ENCODE results near the gene ZNF609.

ZNF609 gene

DNA sequence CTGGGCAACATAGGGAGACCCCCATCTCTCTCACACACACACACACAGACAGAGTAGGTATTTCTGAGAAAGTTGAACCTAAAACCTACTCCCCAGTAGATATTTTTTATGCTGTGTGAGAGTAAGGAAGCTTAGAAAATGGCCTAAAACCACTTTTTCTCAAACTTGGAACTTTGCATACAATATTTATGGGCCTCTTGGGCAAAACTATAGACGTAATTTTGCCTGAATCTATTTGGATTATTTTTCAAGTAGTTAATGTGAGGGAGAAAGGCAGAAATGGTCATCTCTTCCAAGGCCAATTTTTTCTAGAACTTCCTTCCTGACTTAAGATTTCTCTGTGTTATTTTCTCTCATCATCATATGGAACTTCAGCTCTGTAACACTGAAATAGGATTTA, 81.7 kb downstream of the ZNF609 start:
- no peak for DNase-seq

DNA sequence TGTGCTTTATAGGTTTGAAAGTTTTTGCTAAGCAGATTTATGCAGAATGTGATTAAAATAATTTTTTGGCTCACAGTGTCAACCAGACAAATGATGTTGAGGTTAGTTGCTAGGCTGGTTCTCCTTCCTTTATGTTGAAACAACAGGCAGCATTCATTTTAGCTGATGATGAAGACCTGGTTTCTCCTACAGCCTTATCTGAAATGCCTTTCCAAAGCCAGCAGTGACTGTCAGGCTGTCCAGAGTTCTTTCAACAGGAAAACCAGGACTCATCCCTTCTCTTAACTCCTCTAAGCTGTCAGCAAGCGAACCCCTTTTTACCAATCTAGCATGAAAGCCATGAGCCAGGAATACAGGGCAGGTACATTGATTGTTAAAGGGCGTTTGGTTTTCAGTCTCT, 84.1 kb downstream of the ZNF609 start:
- no peak for DNase-seq

DNA sequence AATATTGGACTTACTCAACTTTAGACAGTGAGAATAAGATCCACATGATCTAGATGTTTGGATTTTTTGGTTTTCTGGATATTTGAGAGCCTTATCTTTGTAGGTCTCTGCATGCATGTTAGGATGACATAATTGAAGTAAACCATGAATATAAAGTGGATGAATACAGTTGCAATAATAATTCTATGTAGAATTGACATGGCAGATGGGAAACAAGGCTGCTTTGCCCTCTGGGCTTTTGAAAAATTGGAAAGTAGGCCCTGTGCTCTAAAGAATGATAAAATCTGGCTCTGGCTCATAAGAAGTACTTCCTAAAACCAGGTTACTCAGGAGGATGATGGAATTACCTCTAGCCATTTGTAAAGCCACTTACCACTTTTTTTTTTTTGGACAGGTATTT, 86.9 kb downstream of the ZNF609 start:
- no peak for DNase-seq

DNA sequence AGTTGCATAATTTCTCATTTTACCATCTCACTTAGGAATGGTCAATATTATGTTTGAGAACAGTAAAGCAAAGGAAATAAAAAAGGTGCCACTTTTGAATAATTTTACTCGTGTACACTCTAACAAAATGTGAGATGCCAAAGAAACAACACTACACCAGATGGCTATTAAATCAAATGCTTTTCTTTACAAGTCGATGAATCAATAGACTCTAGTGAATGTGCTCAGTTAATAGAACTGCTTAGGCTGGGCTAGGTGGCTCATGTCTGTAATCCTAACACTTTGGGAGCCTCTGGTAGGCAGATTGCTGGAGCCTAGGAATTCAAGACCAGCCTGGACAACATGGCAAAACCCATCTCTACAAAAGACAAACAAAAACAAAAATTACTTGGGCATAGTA, 87.9 kb downstream of the ZNF609 start:
- DNase-seq = no peak

DNA sequence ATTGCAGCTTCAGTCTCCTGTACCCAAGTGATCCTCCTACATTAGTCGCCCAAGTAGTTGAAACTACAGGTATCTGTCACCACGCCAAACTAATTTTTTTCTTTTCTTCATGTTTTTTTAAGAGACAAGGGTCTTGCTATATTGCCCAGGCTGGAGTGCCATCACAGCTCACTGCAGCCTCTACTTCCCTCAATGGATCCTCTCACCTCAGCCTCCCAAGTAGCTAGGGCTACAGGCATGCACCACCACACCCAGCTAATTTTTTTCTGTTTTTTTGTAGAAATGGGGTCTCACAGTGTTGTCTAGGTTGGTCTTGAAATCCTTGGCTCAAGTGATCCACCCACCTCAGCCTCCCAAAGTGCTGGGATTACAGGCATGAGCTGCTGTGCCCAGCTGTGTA, 89.5 kb downstream of the ZNF609 start:
- no peak for DNase-seq

DNA sequence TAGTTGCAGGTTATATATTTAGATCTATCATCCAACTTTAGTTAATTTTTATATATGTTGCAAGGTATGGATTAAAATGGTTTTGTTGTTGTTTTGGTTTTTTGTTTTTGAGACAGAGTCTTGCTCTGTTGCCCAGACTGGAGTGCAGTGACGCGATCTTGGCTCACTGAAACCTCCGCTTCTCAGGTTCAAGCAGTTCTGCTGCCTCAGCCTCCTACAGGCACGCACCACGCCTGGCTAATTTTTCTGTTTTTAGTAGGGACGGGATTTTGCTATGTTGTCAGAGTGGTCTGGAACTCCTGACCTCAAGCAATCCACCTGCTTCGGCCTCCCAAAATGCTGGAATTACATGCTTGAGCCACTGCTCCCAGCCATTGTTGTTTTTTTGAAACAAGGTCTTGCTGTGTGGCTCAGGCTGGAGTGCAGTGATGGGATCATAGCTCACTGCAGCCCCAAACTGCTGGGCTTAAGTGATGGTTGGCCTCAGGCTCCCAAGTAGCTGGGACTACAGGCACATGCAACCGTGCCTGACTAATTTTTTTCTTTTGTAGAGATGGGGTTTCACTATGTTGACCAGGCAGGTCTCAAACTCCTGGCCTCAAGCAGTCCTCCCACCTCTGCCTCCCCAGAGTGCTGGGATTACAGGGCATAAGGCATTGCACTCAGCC, 92.0 kb downstream of the ZNF609 start:
- DNase-seq = no peak

DNA sequence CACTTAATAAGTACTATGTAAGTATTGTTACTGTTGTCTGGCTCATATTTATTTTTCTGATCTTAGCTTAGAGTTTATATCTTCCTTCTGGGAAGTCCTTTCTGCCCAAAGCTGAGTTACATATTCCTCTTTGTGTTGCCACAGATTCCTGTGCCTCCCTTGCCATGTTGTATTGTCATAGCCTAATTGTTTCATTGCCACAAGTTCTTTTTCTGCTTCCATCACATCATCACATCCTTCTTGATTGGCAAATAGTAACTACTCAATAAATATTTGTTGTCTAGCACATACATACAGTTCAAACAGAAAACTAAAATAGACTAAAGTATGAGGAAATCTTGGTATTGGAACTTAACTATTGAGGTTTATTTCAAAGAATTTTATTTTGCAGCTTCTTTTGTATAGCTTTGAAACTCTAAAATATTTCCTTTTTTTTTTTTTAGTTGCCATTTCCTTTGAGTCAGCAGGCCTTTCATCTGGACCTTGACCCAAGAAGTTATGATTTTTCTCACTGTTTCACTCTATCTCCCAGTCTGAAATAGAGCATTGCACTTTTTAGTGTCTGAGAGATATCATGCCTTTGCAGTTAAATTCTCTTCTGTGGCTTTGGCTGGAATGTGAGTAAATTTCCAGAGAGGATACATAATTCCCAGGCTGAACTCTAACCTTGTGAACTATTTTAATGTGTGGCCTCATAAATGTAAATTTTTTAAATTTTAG, 98.2 kb downstream of the ZNF609 start:
- no peak for DNase-seq

DNA sequence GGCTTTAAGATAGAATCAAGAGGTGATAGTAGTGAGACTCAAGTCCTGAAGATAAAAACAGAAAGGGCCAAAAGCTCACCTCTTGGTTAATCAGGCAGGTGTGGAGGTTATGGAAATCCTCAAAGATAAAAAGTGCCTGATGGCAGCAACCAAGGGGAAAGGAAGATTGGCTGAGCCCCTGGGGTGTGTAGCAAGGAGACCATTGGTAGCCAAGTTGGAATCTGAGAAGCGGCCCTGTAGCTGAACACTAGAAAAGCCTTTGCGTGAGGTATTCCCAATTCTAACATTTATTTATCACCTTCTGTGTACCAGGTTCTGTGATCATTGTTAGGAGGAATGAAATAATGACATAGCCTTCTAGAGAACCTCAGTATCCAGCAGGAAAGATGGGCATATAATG, 98.9 kb downstream of the ZNF609 start:
- DNase-seq = no peak

DNA sequence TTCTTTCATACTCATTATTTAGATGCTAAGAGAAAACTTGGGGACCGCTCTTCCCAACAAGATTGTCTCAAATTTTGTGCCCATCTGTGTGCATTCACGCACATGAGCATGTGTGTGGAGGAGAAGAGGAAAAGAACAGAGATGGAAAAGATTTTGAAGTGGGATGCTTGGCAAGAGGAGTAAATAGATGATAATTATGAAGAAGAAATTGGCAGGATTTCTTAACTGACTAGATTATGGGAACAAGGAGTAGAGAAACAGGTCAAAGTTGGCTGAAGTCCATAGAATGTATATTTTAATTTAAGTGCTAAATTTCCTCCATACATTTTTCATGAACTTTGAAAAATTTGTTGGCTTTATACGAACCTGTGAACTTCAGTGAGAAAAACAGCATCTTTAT, 100.1 kb downstream of the ZNF609 start:
- no peak for DNase-seq

DNA sequence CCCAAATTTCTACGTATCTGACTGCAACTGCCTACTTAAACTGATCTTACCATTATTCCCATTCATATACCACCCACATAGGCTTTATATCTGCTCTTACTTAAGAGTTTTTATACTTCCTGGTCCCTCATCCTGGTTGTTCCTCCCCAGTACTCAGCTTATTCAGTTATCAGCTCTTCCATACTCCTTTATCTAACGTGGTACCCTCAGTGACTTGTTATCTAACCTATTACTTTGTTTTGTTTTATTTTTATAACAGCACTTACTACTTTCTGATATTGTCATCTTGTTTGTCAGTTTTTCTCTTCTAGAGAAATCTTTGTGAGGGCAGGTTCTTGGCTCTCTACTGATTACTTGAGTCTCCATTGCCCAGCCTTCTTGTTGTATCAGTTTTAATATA, 100.6 kb downstream of the ZNF609 start:
- DNase-seq = no peak

DNA sequence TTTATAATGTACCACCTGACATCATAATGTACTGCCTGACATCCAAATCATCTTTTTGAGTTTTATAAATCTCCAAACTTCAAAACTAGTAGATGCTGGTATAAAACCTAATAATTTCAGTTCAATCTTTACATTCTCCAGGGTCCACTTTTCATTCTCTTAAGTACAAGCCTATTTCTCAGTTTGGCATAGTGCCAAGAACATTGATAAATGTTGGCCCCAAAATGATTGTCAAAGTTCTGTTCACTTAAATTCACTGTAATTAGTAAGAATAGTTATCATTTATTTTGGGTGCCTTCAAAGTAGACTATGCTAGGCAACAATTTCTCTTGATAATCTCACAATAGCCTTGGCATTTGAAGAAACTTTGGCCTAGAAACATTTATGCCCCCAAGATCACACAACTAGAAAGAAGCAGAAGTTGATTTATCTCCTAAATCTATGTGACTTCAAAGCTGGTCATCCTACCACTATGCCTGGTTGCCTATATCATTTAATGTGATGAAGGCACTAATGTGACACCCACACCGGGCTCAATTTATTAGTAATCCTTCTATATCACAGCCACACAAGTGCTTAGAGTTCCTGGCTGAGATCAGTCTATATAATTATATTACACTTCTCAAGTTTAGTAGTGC, 101.7 kb downstream of the ZNF609 start:
- no peak for DNase-seq

DNA sequence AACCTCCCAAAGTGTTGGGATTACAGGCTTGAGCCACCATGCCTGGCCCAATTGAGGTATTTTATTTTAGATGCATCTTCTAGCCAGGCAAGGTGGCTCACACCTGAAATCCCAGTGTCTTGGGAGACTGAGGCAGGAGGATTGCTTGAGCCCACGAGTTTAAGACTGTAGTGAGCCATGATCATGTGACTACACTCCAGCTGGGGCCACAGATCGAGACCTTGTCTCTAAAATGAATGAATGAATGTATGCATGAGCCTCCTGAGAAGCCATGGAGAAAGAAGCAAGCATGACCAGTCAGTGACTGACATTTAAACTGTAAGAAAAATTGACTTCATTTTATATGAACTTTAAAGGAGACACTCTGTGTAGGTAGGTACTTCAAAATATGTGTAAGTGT, 105.7 kb downstream of the ZNF609 start:
- no peak for DNase-seq

DNA sequence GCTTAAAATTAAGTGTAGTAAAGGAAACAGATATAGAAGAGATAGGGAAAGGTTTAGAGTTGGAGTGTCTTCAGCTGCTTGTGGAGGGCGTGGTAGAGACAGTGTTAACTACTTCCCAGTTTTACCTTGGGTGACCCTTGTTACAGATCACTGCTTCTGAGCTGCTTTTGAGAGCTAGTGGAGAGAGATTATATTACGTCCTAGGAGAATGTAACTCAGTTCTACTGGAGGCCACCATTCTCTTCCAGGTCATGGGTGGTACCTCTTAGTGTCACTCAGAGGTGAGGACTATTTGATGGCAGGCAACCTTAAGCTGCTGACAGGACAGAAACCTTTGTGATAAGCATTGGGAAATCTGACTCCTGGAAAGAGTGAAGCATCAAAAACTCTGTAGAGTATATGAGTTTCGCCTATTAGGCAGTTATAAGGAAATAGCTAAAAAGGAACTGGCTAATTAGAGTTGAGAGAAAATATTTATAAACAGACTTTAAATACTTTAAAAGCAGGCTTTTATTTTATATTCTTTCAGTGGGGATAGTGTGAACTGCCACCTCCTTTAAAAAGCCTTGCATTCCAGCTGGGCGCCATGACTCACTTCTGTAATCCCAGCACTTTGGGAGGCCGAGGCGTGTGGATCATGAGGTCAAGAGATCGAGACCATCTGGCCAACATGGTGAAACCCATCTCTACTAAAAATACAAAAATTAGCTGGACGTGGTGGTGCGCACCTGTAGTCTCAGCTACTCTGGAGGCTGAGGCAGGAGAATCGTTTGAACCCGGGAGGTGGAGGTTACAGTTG, 106.5 kb downstream of the ZNF609 start:
- no peak for DNase-seq

DNA sequence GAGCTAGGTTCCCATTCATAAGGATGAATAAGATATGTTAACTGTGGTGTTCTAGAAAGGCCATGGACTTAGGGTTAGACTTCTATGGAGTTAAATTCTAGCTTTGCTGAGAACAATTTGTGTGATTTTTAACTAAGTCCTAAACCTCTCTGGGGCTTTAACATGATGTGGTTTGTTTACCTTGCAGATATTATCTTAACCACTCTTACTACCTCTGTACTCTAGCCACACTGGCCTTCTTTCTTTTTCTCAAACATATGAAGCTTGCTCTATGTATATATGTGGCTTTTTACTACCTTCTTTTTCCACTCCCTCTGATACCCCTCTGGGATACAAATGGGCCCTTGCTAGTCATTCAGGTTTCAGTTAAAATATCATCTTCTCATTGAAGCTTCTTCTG, 108.4 kb downstream of the ZNF609 start:
- no peak for DNase-seq

DNA sequence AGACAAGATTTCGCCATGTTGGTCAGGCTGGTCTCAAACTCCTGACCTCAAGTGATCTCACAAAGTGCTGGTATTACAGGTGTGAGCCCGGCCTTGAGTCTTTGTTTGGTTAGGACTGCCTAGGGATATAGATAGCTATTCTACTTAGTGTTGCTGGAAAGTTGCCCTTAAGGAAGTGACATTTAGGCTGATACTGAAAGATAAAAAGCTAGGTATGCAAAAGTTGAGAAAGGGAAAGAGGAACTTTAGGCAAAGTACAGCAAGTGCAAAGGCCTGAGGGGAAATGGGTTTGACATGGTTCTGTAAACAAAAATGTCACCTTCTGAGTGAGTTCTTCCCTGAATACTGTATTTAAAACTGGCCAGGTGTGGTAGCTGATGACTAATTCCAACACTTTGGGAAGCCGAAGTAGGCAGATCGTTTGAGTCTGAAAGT, 111.5 kb downstream of the ZNF609 start:
- DNase-seq = no peak

DNA sequence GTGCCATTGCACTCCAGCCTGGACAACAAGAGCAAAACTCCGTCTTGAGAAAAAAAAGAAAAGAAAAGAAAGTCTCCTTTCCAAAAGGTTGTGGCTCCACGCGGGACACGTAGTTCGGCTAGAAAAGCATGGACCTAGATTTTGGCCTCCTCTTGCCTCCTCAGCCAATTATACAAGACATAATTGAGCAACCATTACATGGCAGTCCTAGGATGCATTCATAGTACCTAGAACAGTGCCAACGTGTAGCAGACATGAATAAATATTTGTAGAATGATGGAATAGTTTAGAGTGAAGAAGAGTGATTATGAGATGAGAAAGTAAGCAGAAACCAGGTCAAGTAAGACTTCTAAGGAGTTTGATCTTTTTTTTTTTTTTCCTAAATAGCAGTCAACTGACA, 112.5 kb downstream of the ZNF609 start:
- no peak for DNase-seq

DNA sequence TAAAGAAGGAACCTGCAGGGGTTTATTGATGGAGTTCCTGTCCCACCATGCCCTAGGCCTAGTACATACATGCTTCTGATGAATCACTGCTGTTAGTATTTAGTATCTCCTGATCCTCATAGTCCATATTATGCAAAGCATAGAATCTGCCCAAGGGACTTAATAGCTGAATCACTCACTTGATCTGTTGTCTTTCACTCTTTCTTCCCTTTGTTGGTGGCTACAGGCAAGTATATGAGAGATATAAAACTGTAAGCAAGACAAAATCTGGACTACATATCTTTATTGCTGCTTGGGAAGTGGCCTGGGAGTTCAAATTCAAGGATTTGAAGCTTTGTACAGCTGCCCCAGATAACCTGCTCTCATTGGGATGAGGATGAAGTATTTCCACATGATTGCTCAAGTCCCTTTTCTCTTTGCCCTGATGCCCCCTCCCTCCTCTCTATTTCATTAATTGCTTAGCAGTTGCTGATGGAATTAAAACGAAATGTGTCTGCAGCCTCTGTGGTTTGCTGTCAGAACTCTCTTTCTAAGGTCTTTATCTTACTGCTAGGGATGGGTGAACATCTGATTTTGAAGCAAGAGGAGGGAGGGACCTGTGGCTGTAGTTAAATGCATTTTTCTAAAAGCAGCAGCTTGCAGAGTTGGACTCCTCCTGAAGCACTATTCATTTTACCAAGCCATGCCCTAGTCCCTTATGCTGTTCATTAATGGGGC, 114.1 kb downstream of the ZNF609 start:
- DNase-seq = no peak

DNA sequence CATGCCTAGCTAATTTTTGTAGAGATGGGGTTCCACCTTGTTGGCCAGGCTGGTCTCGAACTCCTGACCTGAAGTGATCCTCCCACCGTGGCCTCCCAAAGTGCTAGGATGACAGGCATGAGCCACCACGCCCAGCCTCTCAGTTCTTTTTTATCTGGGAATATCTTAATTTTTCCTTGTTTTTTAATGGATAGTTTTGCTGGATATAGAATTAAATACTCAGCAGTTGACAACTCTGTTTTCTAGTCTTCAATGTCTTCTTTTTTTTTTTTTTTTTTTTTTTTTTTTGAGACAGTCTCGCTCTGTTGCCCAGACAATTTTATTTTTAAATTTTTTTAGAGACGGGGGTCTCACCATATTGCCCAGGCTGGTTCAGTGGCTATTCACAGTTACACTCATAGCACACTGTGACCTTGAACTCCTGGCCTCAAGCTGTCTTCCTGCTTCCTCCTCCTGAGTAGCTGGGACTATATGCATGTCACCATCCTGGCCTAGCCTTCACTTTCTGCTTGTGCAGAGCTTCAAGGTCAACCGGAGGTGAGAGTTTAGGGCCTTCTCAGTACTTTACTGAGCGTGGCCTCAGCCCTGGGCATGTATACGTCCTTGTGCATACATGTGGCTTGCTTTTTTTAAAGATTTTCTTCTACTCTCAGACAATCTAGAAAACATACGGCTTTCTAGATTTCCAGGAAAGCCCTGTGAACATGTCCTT, 120.5 kb downstream of the ZNF609 start:
- DNase-seq = no peak

DNA sequence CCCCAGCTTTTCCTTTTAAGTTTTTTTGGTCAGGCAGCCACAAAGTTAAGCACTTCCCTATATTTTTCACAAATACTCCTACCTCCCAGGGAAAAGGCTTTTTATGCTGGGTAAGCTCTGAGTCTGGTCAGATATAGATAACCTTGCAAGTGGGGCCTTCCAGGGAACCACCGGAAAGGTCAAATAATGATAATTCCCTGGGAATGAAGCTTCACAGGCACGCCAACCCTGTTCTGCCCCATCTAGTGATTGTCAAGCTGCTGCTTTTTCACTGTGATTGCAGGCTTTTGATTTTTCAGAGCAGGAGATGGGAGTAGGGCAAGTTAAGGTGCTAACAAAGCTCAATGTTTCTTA, 121.0 kb downstream of the ZNF609 start:
- DNase-seq = no peak

DNA sequence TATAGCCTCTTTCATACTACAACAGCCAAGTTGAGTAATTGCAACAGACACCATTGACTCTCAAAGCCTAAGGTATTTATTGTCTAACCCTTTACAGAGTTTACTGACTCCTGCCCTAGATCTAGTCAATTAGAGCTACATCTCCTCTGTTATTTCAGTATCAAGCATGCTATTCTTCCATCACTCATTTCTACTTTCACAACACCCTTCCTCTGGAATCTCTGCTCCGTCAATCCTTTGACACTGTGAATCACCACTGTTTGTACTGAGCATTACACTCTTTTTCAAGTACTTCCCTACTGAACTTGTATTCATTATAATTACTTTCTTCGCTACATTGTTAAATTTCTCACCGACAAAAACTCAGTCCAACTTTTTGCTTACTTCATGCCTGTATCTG, 121.8 kb downstream of the ZNF609 start:
- no peak for DNase-seq

DNA sequence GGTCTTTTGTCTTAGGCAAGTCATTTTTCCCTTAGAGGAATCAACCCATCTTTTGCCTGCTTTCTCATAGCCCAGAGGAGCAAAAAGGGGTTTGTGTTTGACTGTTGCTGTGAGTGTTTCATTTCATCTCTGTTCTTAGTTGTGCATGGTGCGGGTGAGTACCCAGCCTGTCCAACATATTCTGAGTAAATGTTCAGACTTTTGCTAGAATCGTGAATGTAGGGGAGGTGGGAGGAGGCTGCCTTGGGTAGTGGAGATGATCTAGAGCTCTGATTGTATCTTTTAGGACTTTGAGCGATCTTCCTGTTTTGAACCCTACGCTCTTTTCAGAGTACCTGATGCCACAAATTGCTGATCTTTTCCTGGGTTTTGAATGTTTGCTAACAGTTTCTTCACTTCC, 123.1 kb downstream of the ZNF609 start:
- DNase-seq = no peak

DNA sequence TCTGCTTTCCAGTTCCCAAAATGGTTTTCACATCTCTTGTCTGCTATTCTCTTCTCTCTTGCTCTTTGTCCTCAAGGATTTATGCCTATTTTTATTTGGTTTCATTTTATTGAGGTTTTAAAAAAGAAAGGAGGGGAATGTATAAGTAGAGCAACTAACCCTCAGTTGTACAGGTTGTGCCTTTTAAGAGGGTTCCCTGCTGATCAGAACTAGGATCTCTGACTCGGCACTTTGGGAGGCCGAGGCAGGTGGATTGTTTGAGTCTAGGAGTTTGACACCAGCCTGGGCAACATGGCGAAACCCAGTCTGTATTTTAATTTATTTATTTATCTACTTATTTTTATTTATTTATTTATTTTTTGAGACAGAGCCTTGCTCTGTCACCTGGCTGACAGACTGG, 123.6 kb downstream of the ZNF609 start:
- no peak for DNase-seq

All from NCI-H2081 (cell line).